HG02759 (cell line): ENCODE data around the gene SKA3.
"Not testable (repeated sequence)": the region's sequence is repeated elsewhere in the genome, so short reads cannot be mapped to it uniquely, and the experiment has no call there.

Experiments used
- ATAC-seq: cut with Tn5 transposase; IDR thresholded peaks from one replicate; pipeline ENCODE4 v1.9.1; 2021; ENCODE audit warnings: mild to moderate bottlenecking, moderate library complexity; ENCODE audit not compliant: unreplicated experiment

The SKA3 gene

GRCh38 chr13:21171420-21171819, 4.9 kb downstream of the SKA3 start:
- ATAC-seq = no peak

- not testable (repeated sequence) for ATAC-seq
Observed at GRCh38 chr13:21165606-21166005, 10.7 kb downstream of the SKA3 start.

DNA sequence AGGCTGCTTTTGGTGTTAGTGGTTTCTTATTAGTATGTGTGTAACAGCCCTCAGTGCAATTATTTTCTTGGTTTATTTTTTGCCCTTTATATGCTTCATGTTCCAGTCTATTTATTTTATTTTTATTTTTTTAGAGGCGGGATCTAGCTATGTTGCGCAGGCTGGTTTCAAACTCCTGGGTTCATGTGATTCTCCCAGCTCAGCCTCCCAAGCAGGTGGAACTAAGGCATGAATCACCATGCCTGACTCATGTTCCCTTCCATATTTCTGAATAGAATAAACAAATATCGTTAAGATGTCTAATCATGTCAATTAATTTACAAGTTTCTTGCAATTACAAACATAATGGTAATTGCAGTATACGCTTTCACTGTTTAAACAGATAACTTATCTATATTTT, 11.7 kb downstream of the SKA3 start:
- ATAC-seq = no peak

GRCh38 chr13:21152251-21152899, 24.0 kb downstream of the SKA3 start:
- no peak for ATAC-seq

- ATAC-seq = no peak
Observed at GRCh38 chr13:21150013-21150412, 26.3 kb downstream of the SKA3 start.

- ATAC-seq = no peak
Observed at GRCh38 chr13:21149568-21149967, 26.8 kb downstream of the SKA3 start.

GRCh38 chr13:21148557-21149258, 27.6 kb downstream of the SKA3 start:
- no peak for ATAC-seq

- ATAC-seq = no peak
Observed at GRCh38 chr13:21147827-21148226, 28.5 kb downstream of the SKA3 start.

DNA sequence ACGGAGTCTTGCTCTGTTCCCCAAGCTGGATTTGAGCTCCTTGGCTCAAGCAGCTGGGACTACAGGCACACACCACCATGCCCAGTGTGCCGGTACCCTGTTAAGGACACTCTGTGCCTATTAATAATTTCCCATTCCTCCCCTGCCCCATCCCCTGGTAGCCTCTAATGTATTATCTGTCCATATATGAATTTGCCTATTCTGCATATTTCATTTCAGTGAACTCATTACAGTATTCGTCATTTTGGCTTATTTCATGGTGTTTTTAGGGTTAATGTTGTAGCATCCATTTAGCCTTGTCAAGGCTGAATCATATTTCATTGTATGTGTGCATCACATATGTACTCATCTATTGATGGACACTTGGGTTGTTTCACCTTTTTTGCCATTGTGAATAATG, 33.6 kb downstream of the SKA3 start:
- no peak for ATAC-seq

GRCh38 chr13:21139374-21139773, 37.0 kb downstream of the SKA3 start:
- ATAC-seq = no peak

- ATAC-seq = no peak
Observed at GRCh38 chr13:21138561-21138960, 37.8 kb downstream of the SKA3 start.

- no peak for ATAC-seq
Observed at GRCh38 chr13:21137696-21138095, 38.7 kb downstream of the SKA3 start.

DNA sequence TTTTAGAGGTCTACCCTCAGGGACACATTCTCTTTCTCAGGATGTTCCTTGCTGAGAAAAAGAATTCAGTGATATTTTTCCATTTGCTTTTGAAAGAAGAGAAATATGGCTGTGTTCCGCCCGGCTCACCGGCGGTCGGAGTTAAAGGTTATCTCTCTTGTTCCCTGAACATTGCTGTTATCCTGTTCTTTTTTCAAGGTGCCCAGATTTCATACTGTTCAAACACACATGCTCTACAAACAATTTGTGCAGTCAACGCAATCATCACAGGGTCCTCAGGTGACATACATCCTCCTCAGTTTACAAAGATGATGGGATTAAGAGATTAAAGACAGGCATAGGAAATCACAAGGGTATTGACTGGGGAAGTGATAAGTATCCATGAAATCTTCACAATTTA, 40.5 kb downstream of the SKA3 start:
- ATAC-seq = not testable (repeated sequence)

GRCh38 chr13:21134475-21134874, 41.9 kb downstream of the SKA3 start:
- no peak for ATAC-seq

DNA sequence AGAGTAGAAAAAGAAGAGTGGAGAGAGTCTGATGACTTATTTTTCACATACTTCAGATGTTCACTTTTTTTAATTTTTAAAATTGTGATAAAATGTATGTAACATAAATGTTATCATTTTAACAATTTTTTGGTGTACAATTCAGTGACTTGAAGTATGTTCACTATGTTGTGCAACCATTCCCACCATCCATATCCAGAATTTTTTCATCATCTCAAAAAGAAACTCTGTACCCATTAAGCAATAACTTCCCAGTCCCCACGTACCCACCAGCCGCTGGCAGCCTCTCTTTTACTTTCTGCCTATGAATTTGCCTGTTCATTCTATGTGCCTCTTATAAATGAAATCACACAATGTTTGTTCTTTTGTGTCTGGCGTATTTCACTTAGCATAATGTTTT, 43.3 kb downstream of the SKA3 start:
- ATAC-seq = no peak

DNA sequence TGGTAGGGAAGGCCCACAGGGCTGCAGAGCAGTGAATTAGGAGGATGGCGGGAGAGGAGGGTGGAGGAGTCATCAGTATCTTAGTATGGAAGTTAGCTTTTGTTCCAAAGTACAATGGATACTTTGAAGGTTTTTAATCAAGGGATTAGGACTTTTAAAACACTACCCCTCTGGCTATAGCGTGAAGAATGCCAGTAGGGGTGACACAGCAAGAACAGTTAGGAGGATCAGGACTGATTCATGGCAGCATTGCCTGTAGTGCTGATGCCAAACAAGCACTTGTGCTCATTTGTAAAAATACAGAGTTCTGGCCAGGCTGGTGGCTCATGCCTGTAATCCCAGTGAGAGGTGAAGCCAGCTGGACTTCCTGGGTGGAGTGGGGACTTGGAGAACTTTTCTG, 46.2 kb downstream of the SKA3 start:
- no peak for ATAC-seq

- ATAC-seq = no peak
Observed at GRCh38 chr13:21124852-21125251, 51.5 kb downstream of the SKA3 start.

DNA sequence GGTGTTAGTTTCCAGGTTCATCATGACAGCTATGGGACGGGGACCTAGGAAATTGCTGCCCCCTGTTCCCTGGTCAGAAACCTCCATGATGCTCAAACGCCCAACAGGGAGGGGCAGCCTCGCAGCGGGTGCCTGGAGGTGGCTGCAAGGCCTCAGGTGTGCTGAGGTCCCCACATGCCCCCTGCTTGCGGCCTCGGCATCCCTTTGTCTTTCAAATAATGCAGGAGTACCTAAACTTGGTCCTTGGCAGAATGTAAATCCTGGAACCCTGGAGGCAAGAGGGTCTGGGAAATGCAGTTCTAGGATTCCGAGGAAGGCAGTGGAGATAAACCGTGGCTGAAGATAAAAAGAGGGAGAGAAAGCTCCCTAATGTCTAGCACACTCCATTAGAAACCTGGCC, 52.4 kb downstream of the SKA3 start:
- no peak for ATAC-seq

DNA sequence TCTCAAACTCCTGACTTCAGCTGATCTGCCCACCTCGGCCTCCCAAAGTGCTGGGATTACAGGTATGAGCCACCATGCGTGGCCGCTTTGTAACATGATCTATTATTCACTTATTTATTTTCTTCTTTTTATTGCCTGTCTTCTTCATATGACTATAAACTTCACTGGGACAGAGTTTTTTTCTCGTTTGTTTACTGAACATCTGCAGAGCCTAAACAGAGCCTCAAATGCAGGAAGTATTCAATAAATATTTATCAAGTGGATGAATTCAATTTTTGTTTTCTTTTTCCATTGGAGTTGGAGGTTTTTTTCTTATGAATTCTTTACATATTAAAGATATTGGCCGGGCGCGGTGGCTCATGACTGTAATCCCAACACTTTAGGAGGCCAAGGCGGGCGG, 54.7 kb downstream of the SKA3 start:
- no peak for ATAC-seq

DNA sequence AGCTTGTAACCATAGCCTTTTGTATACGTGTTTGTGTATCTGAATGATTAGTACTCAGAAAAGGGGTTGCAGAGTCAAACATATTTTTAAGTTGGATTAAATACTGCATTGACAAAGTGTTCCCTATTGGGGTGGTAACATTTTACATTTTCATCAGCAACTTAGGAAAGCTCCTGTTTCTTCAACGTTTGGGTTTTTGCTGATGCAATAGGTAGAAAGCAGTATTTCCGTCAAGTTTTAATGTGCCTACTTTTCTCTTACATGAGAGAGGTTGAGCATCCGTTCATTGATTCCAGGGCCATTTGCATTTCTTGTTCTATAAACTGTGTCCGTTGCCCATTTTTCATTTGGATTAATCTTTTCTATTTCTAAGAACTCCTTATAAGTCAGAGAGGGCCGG, 56.2 kb downstream of the SKA3 start:
- ATAC-seq = no peak

DNA sequence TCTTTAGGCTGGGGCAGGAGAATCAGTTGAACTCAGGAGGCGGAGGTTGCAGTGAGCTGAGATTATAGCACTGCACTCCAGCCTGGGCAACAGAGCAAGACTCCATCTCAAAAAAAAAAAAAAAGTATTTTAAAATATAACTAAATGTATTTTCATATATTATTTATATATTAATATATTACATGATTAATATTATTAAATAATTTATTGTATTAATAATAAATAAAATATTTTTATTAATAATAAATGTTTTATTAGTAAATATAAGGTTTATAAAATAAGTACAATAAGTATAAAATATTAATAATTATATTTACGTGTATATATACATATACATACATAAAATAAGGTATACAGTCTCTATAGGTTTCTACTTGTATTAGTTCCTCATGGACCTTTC, 56.8 kb downstream of the SKA3 start:
- ATAC-seq = no peak

DNA sequence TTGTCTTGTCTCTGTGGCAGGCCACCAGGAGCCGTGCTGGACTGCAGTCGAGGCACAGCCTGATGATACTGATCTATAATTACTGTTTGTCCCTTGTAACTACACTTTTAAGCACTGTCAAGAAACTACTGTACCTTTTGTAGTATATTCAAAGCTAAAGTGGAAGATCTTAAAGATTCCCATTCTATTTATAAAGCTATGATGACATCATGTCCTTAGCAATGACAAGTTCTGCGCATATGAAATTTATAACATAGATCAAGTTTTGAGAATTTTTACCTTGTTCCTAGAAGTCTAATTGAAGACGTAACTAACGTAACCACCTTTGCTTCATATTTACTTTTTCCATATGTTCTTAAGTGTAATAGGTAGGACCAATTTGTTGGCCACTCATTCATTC, 58.2 kb downstream of the SKA3 start:
- no peak for ATAC-seq
